ENCODE measurements around the gene IST1. TPM values are rescaled to one million over a fixed set of nuclear protein-coding genes. Genes with fewer than 3 reads are reported as not detected.

The IST1 gene
- total and polyA plus RNA-seq, 4 donors = 33.8 to 95.3 (median 53.5) TPM

GRCh38 chr16:71847096-71847495 is 48.2 kb upstream of the IST1 start:
- peak overlapping the region in 1 of 3 donors; percentile 89 for H3K4me3 ChIP-seq (ENCODE audit: low read depth in 1 of 3, low read length in 3 of 3)
- H3K9me3 ChIP-seq (ENCODE audit: control insufficient read depth in 4 of 4, low read length in 3 of 4) = no peaks in the 10 kb centered on the region
- WGBS = 60% methylated on average over 3 of the region's 3 CpGs
- TF ChIP-seq YY1 (IDR thresholded peaks at IDR 0.05) (no peak), HNF4A (conservative IDR thresholded peaks at IDR 0.05) (no peak), RXRA (IDR thresholded peaks at IDR 0.05) (no peak), JUND (IDR thresholded peaks at IDR 0.05) (no peak), CTCF (IDR thresholded peaks at IDR 0.05; ENCODE audit: low read depth, low read length, missing input control) (no peak), FOXA1 (IDR thresholded peaks at IDR 0.05) (no peak), ATF3 (IDR thresholded peaks at IDR 0.05) (no peak), HNF4G (IDR thresholded peaks at IDR 0.05) (no peak), MAX (IDR thresholded peaks at IDR 0.05) (no peak), GABPA (IDR thresholded peaks at IDR 0.05 in 1 of 2, conservative IDR thresholded peaks at IDR 0.05 in 1 of 2) (no peak), ZBTB33 (IDR thresholded peaks at IDR 0.05) (no peak)
- no peak overlapping the region for H3K27ac ChIP-seq (ENCODE audit: low read depth in 1 of 2, low read length in 2 of 2)
- no peak for DNase-seq (ENCODE audit: low spot score)
- H3K27me3 ChIP-seq (ENCODE audit: control insufficient read depth in 4 of 4, insufficient read depth in 4 of 4, low read length in 3 of 4) = no peaks in the 10 kb centered on the region
- H3K4me1 ChIP-seq (ENCODE audit: control insufficient read depth in 4 of 4, insufficient read depth in 4 of 4, low read length in 3 of 4) = peaks cover 0 to 14% (median 13%) of the 10 kb centered on the region in 4 donors
- H3K36me3 ChIP-seq (ENCODE audit: control insufficient read depth in 4 of 4, insufficient read depth in 3 of 4, low read depth in 1 of 4, low read length in 3 of 4) = peaks cover 9 to 42% (median 26%) of the 10 kb centered on the region in 4 donors
- peak overlapping the region in 1 of 2 donors; percentile 80 for H3K9ac ChIP-seq (ENCODE audit: low read depth in 1 of 2, low read length in 2 of 2)

- H3K9ac ChIP-seq (ENCODE audit: low read depth in 1 of 2, low read length in 2 of 2) = no peak overlapping the region
- H3K27me3 ChIP-seq (ENCODE audit: control insufficient read depth in 4 of 4, insufficient read depth in 4 of 4, low read length in 3 of 4) = no peaks in the 10 kb centered on the region
- H3K36me3 ChIP-seq (ENCODE audit: control insufficient read depth in 4 of 4, insufficient read depth in 3 of 4, low read depth in 1 of 4, low read length in 3 of 4) = peaks cover 11 to 50% (median 26%) of the 10 kb centered on the region in 4 donors
- H3K4me1 ChIP-seq (ENCODE audit: control insufficient read depth in 4 of 4, insufficient read depth in 4 of 4, low read length in 3 of 4) = peaks cover 0 to 14% (median 13%) of the 10 kb centered on the region in 4 donors
- no peak for DNase-seq (ENCODE audit: low spot score)
- TF ChIP-seq FOXA2 (IDR thresholded peaks at IDR 0.05) (no peak), EGR1 (IDR thresholded peaks at IDR 0.05; ENCODE audit: low read depth in 2 of 2) (no peak), SP1 (IDR thresholded peaks at IDR 0.05) (no peak), YY1 (IDR thresholded peaks at IDR 0.05) (no peak), MAX (IDR thresholded peaks at IDR 0.05) (no peak), REST (IDR thresholded peaks at IDR 0.05) (no peak), NR2F2 (IDR thresholded peaks at IDR 0.05) (no peak), RXRA (IDR thresholded peaks at IDR 0.05) (no peak), HNF4A (conservative IDR thresholded peaks at IDR 0.05) (no peak), TAF1 (conservative IDR thresholded peaks at IDR 0.05) (no peak), JUND (IDR thresholded peaks at IDR 0.05) (no peak), HNF4G (IDR thresholded peaks at IDR 0.05) (no peak), GABPA (IDR thresholded peaks at IDR 0.05 in 1 of 2, conservative IDR thresholded peaks at IDR 0.05 in 1 of 2) (no peak), RAD21 (IDR thresholded peaks at IDR 0.05) (no peak)
- no peak overlapping the region for H3K27ac ChIP-seq (ENCODE audit: low read depth in 1 of 2, low read length in 2 of 2)
- WGBS = 94% methylated on average over 6 of the region's 6 CpGs
- no peaks in the 10 kb centered on the region for H3K9me3 ChIP-seq (ENCODE audit: control insufficient read depth in 4 of 4, low read length in 3 of 4)
- no peak overlapping the region for H3K4me3 ChIP-seq (ENCODE audit: low read depth in 1 of 3, low read length in 3 of 3)
Observed at GRCh38 chr16:71848622-71849021, 46.7 kb upstream of the IST1 start.
